Ovary (tissue), 9 donors: ENCODE measurements around the gene ADD1. TPM values are rescaled to one million over a fixed set of nuclear protein-coding genes. Genes with fewer than 3 reads are reported as not detected.

Source experiments
- DNase-seq, 5 donors: peaks; one replicate each; pipeline ENCODE4 v3.0.0-alpha.2; 2019 to 2020
- H3K27ac ChIP-seq, 2 donors: fragments of 200-600 bp; one replicate each; pipeline versions ENCODE4 v1.5.1 to v1.8.0; 2019 to 2022
- H3K27me3 ChIP-seq: fragments of 200-600 bp; one replicate; pipeline ENCODE4 v1.8.0; 2022
- H3K36me3 ChIP-seq: fragments of 200-600 bp; sonication (generic); one replicate; pipeline ENCODE4 v1.5.1; 2019
- H3K4me1 ChIP-seq: one replicate; pipeline ENCODE4 v1.8.1; 2013; ENCODE audit warnings: mild to moderate bottlenecking, moderate library complexity; ENCODE audit not compliant: insufficient read depth
- H3K4me3 ChIP-seq: fragments of 200-600 bp; sonication (generic); one replicate; pipeline ENCODE4 v1.5.1; 2017
- H3K9me3 ChIP-seq, 2 donors: fragments of 200-600 bp in 1 of 2; sonication (generic) in 1 of 2; one replicate each; pipeline versions ENCODE4 v1.5.1 to v1.8.1; 2013 to 2019; ENCODE audit warnings: mild to moderate bottlenecking in 1 of 2, moderate library complexity in 1 of 2
- EP300 ChIP-seq: sonication (generic); formaldehyde crosslinking; IDR thresholded peaks from one replicate; pipeline ENCODE4 v1.6.1; 2017; ENCODE audit warnings: antibody characterized with exemption
- POLR2A ChIP-seq: fragments of 450-650 bp; IDR thresholded peaks from one replicate; pipeline ENCODE4 v1.6.1; 2017; ENCODE audit warnings: antibody characterized with exemption, mild to moderate bottlenecking, moderate library complexity
- WGBS, 3 donors: extraction: QIAGEN DNeasy Blood & Tissue Kit in 1 of 3; methylation state at CpG; one replicate each; pipeline versions ENCODE4 v1.1.5 to v1.1.7; 2013 to 2017; 5-methylcytosine and 5-hydroxymethylcytosine counted together
- intact Hi-C, 4 donors: fragments of 100-400 bp; cut with DNase I; formaldehyde crosslinking; loops; one replicate each; pipeline versions ENCODE4 v1.11.0 to v1.15.1; 2022 to 2023
- polyA plus RNA-seq, 2 donors: library from polyadenylated mRNA; stranded (reverse); fragments of 200-250 nt in 1 of 2; fragments of 350-450 nt in 1 of 2; fragmentation: Illumina TruSeq in 1 of 2; extraction: RNeasy Lipid Tissue Mini Kit (QIAGEN cat#74804) in 1 of 2; gene quantifications; one replicate each; pipeline ENCODE4 v1.2.3, GENCODE V29; 2013 to 2014
- total RNA-seq, 7 donors: library from RNA; depleted of rRNA in 2 of 7; stranded (reverse); fragments of >200 nt in 2 of 7; fragmentation: NEBNext Ultra II Directional in 3 of 7; extraction: Animal tissue kit (Norgen Biotek cat#: 25700) in 3 of 7; gene quantifications; one replicate each; pipeline versions ENCODE4 v1.1.0 to v1.2.4, GENCODE V29; 2016 to 2023
- TF ChIP-seq, protein P1 (sequence below), 3 donors: fragments of 450-650 bp in 2 of 3; fragments of 200-600 bp in 1 of 3; IDR thresholded peaks; one replicate each; pipeline versions ENCODE4 v1.5.1 to v1.8.0; 2016 to 2022; ENCODE audit warnings: antibody characterized with exemption in 3 of 3, mild to moderate bottlenecking in 1 of 3
- donor health status: DM: no; HTN: no; CAD: no; lungs with moderate emphysema.
- donor health status: DM: no; HTN: no; CAD: no.
- donor health status: Bipolar disorder and iron deficiency.
- donor health status: DM: yes; HTN: yes; CAD: no.
- donor health status: DM: no; HTN: no; CAD: no.
- donor health status: DM: yes; HTN: yes; CAD: no.

Gene ADD1
- total and polyA plus RNA-seq, 9 donors = 166 to 447 (median 365) TPM

DNA sequence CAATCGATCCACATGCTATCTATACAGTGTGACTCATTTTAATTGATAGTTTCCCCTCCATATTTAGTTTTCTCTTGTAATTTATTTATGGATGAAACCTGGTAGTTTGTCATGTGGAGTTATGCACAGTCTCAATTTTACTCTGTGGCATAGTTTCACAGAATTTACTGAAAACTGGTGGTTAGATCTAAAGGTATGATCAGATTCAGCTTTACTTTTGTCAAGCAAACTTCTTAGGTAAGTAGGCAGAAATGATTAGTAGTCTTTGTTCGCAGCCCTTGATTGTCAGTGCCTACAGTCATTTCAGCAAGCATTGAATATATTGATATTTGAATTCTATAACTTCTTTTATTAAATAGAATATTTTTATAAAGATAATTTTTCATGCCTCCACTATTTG lies 2.5 kb downstream of the ADD1 start:
- Histone ChIP-seq H3K4me3 (no peak overlapping the region), H3K9me3 (no peaks in the 10 kb centered on the region), H3K27ac (no peak overlapping the region), H3K36me3 (no peaks in the 10 kb centered on the region), H3K27me3 (no peaks in the 10 kb centered on the region), H3K4me1 (peaks cover 17% of the 10 kb centered on the region)
- no peak for TF ChIP-seq EP300
- TF ChIP-seq, protein P1, sequence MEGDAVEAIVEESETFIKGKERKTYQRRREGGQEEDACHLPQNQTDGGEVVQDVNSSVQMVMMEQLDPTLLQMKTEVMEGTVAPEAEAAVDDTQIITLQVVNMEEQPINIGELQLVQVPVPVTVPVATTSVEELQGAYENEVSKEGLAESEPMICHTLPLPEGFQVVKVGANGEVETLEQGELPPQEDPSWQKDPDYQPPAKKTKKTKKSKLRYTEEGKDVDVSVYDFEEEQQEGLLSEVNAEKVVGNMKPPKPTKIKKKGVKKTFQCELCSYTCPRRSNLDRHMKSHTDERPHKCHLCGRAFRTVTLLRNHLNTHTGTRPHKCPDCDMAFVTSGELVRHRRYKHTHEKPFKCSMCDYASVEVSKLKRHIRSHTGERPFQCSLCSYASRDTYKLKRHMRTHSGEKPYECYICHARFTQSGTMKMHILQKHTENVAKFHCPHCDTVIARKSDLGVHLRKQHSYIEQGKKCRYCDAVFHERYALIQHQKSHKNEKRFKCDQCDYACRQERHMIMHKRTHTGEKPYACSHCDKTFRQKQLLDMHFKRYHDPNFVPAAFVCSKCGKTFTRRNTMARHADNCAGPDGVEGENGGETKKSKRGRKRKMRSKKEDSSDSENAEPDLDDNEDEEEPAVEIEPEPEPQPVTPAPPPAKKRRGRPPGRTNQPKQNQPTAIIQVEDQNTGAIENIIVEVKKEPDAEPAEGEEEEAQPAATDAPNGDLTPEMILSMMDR (IDR thresholded peaks at IDR 0.05) = no peak
- no peak for DNase-seq
- intact Hi-C loops = loop anchor here in 1 of 4 donors (10.0 kb wide), 1 partner anchor 89 kb away; no protein-coding TSS in a partner anchor
- WGBS, 3 donors = 80 to 87% (median 85%) methylated on average over 2 of the region's 2 CpGs

DNA sequence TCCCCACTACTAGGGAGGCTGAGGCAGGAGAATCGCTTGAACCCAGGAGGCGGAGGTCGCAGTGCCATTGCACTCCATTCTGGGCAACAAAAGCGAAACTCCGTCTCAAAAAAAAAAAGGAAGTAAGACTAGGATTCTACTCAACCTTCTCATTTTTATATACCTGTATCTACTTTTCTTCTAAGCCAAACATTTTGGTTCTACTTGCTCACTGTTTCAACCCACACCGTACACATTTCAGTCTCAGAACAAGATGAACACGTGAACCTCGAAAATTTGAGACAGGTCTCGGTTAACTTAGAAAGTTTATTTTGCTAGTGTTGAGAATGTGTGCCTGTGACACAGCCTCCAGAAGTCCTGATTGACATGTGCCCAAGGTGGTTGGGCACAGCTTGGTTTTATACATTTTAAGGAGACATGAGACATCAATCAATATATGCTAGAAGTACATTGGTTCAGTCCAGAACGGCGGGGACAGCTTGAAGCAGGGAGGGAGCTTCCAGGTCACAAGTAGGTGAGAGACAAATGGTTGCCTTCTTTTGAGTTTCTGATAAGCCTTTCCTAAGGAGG lies 3.7 kb downstream of the ADD1 start:
- no peaks in the 10 kb centered on the region for H3K36me3 ChIP-seq
- no peak overlapping the region for H3K4me3 ChIP-seq
- H3K9me3 ChIP-seq = no peaks in the 10 kb centered on the region
- H3K27ac ChIP-seq = no peak overlapping the region
- intact Hi-C loops = loop anchor here in 1 of 4 donors (10.0 kb wide), 1 partner anchor 87 kb away; no protein-coding TSS in a partner anchor
- TF ChIP-seq EP300 (no peak), POLR2A (no peak)
- TF ChIP-seq, protein P1 (IDR thresholded peaks at IDR 0.05) = no peak
- WGBS, 3 donors = 87 to 88% (median 87%) methylated on average over 11 of the region's 11 CpGs
- DNase-seq = no peak
- H3K27me3 ChIP-seq = no peaks in the 10 kb centered on the region
- H3K4me1 ChIP-seq = peaks cover 17% of the 10 kb centered on the region

DNA sequence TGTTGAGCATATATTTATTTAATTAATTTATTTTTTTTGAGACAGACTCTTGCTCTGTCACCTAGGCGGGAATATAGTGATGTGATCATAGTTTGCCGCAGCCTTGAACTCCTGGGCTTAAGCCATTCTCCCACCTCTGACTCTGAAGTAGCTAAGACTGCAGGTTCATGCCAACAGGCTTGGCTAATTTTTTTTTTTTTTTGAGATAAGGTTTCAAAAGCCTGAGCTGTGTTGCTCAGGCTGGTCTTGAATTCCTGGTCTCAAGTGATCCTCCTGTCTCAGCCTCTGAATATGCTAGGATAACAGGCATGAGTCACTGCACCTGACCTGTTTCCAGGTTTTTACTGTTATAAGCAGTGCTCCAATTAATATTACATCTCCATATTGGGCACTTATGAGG lies 4.8 kb downstream of the ADD1 start:
- 54 to 63% (median 63%) methylated on average over 2 of the region's 2 CpGs for WGBS, 3 donors
- DNase-seq = no peak
- Histone ChIP-seq H3K27me3 (no peaks in the 10 kb centered on the region), H3K4me3 (no peak overlapping the region), H3K27ac (peak overlapping the region in 1 of 2 donors; percentile 32), H3K36me3 (no peaks in the 10 kb centered on the region), H3K4me1 (peaks cover 23% of the 10 kb centered on the region), H3K9me3 (no peaks in the 10 kb centered on the region)
- TF ChIP-seq EP300 (no peak), POLR2A (no peak)
- TF ChIP-seq, protein P1 (IDR thresholded peaks at IDR 0.05) = no peak
- intact Hi-C loops = loop anchor here in 1 of 4 donors (10.0 kb wide), 1 partner anchor 86 kb away; no protein-coding TSS in a partner anchor

DNA sequence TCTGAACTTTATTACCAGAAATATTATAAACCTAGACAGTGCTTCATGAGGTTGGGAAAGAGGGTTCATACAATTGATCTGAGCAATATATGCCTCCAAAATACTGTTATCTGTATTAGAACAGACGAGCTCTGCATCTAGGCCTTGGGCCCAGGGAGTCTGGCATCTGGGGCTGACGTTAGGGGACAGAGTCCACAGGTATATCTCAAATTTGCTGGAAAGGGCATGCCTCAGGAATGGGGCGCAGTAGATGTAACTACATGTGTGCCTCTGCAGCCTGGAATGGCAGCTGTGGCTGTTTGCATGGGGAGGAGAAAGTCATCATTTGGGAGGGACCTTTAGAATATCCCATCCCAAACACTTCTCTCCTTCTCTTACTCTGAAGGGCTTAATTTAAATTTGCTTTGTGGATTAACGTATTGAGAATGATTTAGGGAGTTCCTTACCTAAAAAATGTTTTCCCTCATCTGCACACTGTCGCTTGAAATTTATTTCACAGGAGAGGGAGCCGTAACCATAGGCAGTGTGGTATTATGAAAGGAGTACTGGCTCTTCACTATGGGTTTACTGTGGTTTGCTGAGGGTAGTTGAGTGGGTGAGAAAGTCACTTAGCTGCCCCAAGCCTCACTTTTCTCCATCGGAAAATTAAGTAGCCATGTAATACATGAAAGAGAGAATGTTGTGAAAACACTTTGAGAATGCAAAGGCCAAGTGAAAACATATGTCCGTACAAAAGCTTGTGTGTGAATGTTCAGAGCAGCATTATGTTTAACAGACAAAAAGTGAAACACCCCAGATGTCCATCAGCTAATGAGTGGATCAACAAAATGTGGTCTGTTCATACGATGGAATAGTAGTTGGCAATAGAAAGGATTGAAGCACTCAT lies 5.9 kb downstream of the ADD1 start:
- intact Hi-C loops = loop anchor here in 1 of 4 donors (10.0 kb wide), 1 partner anchor 85 kb away; no protein-coding TSS in a partner anchor
- no peaks in the 10 kb centered on the region for H3K27me3 ChIP-seq
- H3K9me3 ChIP-seq = no peaks in the 10 kb centered on the region
- TF ChIP-seq, protein P1 (IDR thresholded peaks at IDR 0.05) = no peak
- TF ChIP-seq EP300 (no peak), POLR2A (no peak)
- WGBS, 3 donors = 43 to 52% (median 47%) methylated on average over 9 of the region's 9 CpGs
- H3K4me3 ChIP-seq = no peak overlapping the region
- no peaks in the 10 kb centered on the region for H3K36me3 ChIP-seq
- no peak for DNase-seq
- H3K27ac ChIP-seq = no peak overlapping the region
- peaks cover 23% of the 10 kb centered on the region for H3K4me1 ChIP-seq
